Pancreas (tissue), 10 donors: ENCODE data around the gene ZNF487. TPM values are rescaled to one million over a fixed set of nuclear protein-coding genes. Genes with fewer than 3 reads are reported as not detected.
A peak's percentile ranks its signal among the peaks of the same experiment; 100 is the strongest.
"Not testable (repeated sequence)": the region's sequence is repeated elsewhere in the genome, so short reads cannot be mapped to it uniquely, and the experiment has no call there.

Source experiments
- ATAC-seq, 4 donors: fragments of 200-7000 bp; cut with Tn5 transposase; one replicate each; pipeline versions ENCODE4 v1.8.0 to v1.9.1; 2020; ENCODE audit warnings: mild to moderate bottlenecking in 4 of 4, moderate library complexity in 4 of 4
- DNase-seq, 6 donors: peaks; one replicate each; pipeline ENCODE4 v3.0.0-alpha.2; 2020
- FAIRE-seq: peaks from 2 replicates; lab custom pipeline; 2012; peaks lifted over from hg19 to GRCh38; lab: Jason Lieb, UNC
- H3K27ac ChIP-seq, 4 donors: fragments of 200-600 bp; sonication (generic); 1 replicate in 3 of 4; 2 replicates in 1 of 4; pipeline versions ENCODE4 v1.5.0 to v1.8.0; 2020
- H3K27me3 ChIP-seq, 4 donors: fragments of 200-600 bp; one replicate each; pipeline ENCODE4 v1.8.0; 2021
- H3K36me3 ChIP-seq, 3 donors: fragments of 200-600 bp; sonication (generic) in 1 of 3; one replicate each; pipeline versions ENCODE4 v1.5.0 to v1.8.0; 2020 to 2021
- H3K4me1 ChIP-seq, 3 donors: fragments of 200-600 bp; one replicate each; pipeline ENCODE4 v1.8.0; 2021
- H3K4me3 ChIP-seq, 4 donors: fragments of 200-600 bp; sonication (generic) in 2 of 4; one replicate each; pipeline versions ENCODE4 v1.5.0 to v1.8.0; 2020 to 2021
- H3K9me3 ChIP-seq, 4 donors: fragments of 200-600 bp; one replicate each; pipeline ENCODE4 v1.8.0; 2021
- CTCF ChIP-seq, 4 donors: fragments of 200-600 bp; sonication (generic) in 3 of 4; IDR thresholded peaks; one replicate each; pipeline versions ENCODE4 v1.5.0 to v1.8.0; 2021; ENCODE audit warnings: antibody characterized with exemption in 4 of 4
- WGBS, 2 donors: extraction: QIAGEN DNeasy Blood & Tissue Kit; methylation state at CpG; one replicate each; pipeline ENCODE4 v1.1.7; 2013; 5-methylcytosine and 5-hydroxymethylcytosine counted together
- intact Hi-C, 3 donors: fragments of 100-400 bp; cut with DNase I; formaldehyde crosslinking; loops; one replicate each; pipeline versions ENCODE4 v1.11.1 to v1.14.2; 2022
- polyA plus RNA-seq, 2 donors: library from polyadenylated mRNA; stranded (reverse); fragments of 200-250 nt; gene quantifications; one replicate each; pipeline ENCODE4 v1.2.3, GENCODE V29; 2013
- total RNA-seq, 6 donors: library from RNA; stranded (reverse); fragmentation: NEBNext Ultra II Directional in 4 of 6; extraction: Animal tissue kit (Norgen Biotek cat#: 25700) in 4 of 6; gene quantifications; one replicate each; pipeline versions ENCODE4 v1.2.1 to v1.2.4, GENCODE V29; 2021 to 2023
- donor health status: healthy with polysubstance abuse.
- donor health status: DM: no; HTN: no; CAD: no; lungs with moderate emphysema.
- donor health status: DM: no; HTN: no; CAD: no.
- donor health status: control.
- donor health status: control.
- donor health status: Bipolar disorder and iron deficiency.
- donor health status: DM: yes; HTN: yes; CAD: no.
- donor health status: DM: no; HTN: no; CAD: no.
- donor health status: DM: no; HTN: no; CAD: no.
- donor health status: DM: yes; HTN: yes; CAD: no.

The ZNF487 gene
- total and polyA plus RNA-seq, 8 donors: 0.85 to 5.0 (median 2.0) TPM

GRCh38 chr10:43390759-43391158 lies 46.2 kb upstream of the ZNF487 start:
- H3K36me3 ChIP-seq: peaks cover 8 to 65% (median 30%) of the 10 kb centered on the region in 3 donors
- WGBS, 2 donors: 73 to 78% methylated on average over 7 of the region's 7 CpGs
- no peak for FAIRE-seq
- ATAC-seq: peak in 3 of 4 donors; percentile 55 to 63 (median 61)
- peak in 1 of 4 donors; percentile 26 for TF ChIP-seq CTCF (IDR thresholded peaks at IDR 0.05)
- no peaks in the 10 kb centered on the region for H3K9me3 ChIP-seq
- H3K4me3 ChIP-seq: no peak overlapping the region
- intact Hi-C loops: no loop called here
- H3K4me1 ChIP-seq: peaks cover 0 to 11% (median 6%) of the 10 kb centered on the region in 3 donors
- H3K27me3 ChIP-seq: no peaks in the 10 kb centered on the region
- no peak overlapping the region for H3K27ac ChIP-seq
- peak in 2 of 6 donors; percentile 12 to 26 for DNase-seq

DNA sequence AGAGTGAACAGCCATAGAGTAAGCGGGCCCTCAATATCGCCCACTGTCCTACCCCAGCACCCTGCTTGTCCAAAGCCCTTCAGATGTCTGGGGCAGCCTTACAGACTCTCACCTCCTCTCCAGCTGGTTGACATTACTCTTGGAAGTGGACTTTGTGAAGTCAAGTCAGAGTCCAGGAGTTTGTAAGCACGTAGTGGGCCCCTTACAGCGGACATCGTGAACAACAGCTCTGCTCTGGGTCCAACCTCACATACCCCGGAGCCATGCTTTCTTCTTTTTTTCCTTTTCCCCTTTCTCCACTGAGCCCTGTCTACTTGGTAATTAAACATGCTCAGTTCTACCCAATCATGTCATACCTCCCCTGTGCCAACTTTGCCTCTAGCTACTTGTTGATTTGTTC lies 45.4 kb upstream of the ZNF487 start:
- DNase-seq (peak in 2 of 6 donors; percentile 8 to 20), FAIRE-seq (no peak), ATAC-seq (no peak)
- WGBS, 2 donors: 93 to 95% methylated on average over 6 of the region's 6 CpGs
- Histone ChIP-seq H3K4me1 (peaks cover 0 to 12% (median 6%) of the 10 kb centered on the region in 3 donors), H3K36me3 (peaks cover 8 to 61% (median 27%) of the 10 kb centered on the region in 3 donors), H3K9me3 (no peaks in the 10 kb centered on the region), H3K27me3 (no peaks in the 10 kb centered on the region), H3K27ac (no peak overlapping the region), H3K4me3 (no peak overlapping the region)
- intact Hi-C loops: no loop called here
- TF ChIP-seq CTCF (IDR thresholded peaks at IDR 0.05): no peak

GRCh38 chr10:43392748-43393147 lies 44.2 kb upstream of the ZNF487 start:
- FAIRE-seq (no peak), DNase-seq (peak in 1 of 6 donors; percentile 1), ATAC-seq (no peak)
- Histone ChIP-seq H3K36me3 (peaks cover 0 to 49% (median 14%) of the 10 kb centered on the region in 3 donors), H3K27me3 (no peaks in the 10 kb centered on the region), H3K4me1 (peaks cover 1 to 12% (median 8%) of the 10 kb centered on the region in 3 donors), H3K9me3 (no peaks in the 10 kb centered on the region), H3K4me3 (no peak overlapping the region), H3K27ac (no peak overlapping the region)
- intact Hi-C loops: no loop called here
- no peak for TF ChIP-seq CTCF (IDR thresholded peaks at IDR 0.05)
- 85 to 89% methylated on average over 3 of the region's 3 CpGs for WGBS, 2 donors

DNA sequence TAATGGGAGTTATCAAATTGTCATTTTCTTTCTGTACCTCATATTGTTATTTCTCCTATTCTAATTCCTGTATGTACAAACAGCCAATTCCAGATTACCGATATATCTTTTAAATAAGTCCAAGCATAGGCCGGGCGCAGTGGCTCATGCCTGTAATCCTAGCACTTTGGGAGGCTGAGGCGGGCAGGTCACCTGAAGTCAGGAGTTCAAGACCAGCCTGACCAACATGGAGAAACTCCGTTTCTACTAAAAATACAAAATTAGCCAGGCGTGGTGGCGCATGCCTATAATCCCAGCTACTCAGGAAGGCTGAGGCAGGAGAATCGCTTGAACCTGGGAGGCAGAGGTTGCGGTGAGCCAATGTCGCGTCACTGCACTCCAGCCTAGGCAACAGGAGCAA lies 43.7 kb upstream of the ZNF487 start:
- ATAC-seq, H3K4me3 ChIP-seq, H3K27me3 ChIP-seq, H3K9me3 ChIP-seq, H3K27ac ChIP-seq, intact Hi-C loops, FAIRE-seq: not testable (repeated sequence)
- H3K36me3 ChIP-seq: peaks cover 0 to 44% (median 14%) of the 10 kb centered on the region in 3 donors
- 93 to 94% methylated on average over 11 of the region's 11 CpGs for WGBS, 2 donors
- H3K4me1 ChIP-seq: peaks cover 6 to 15% (median 10%) of the 10 kb centered on the region in 3 donors
- DNase-seq: peak in 1 of 6 donors; percentile 18

GRCh38 chr10:43393606-43394360 lies 43.1 kb upstream of the ZNF487 start:
- FAIRE-seq: no peak

More at GRCh38 chr10:43393606-43394360, 43.1 kb upstream of the ZNF487 start:
- 88% methylated on average over 3 of the region's 3 CpGs for WGBS, 2 donors
- no peak overlapping the region for H3K4me3 ChIP-seq
- ATAC-seq (no peak), DNase-seq (peak in 1 of 6 donors; percentile 5)
- intact Hi-C loops: no loop called here
- H3K27ac ChIP-seq: no peak overlapping the region
- H3K4me1 ChIP-seq: peaks cover 12 to 21% (median 16%) of the 10 kb centered on the region in 3 donors
- TF ChIP-seq CTCF (IDR thresholded peaks at IDR 0.05): no peak
- peaks cover 0 to 39% (median 14%) of the 10 kb centered on the region in 3 donors for H3K36me3 ChIP-seq
- no peaks in the 10 kb centered on the region for H3K9me3 ChIP-seq
- no peaks in the 10 kb centered on the region for H3K27me3 ChIP-seq
